IPS-18c (cell line): ENCODE data around the gene CYP1A2.

ENCODE experiments used
- H3K4me3 ChIP-seq: 2 replicates; pipeline ENCODE4 v1.7.0; 2013; ENCODE audit warnings: low read depth, mild to moderate bottlenecking, low read length, moderate library complexity; ENCODE audit not compliant: insufficient read depth
- H3K9me3 ChIP-seq: one replicate; pipeline ENCODE4 v1.6.1; 2013; ENCODE audit warnings: mild to moderate bottlenecking, low read length, moderate library complexity; ENCODE audit not compliant: control insufficient read depth, insufficient read depth

CYP1A2 gene

DNA sequence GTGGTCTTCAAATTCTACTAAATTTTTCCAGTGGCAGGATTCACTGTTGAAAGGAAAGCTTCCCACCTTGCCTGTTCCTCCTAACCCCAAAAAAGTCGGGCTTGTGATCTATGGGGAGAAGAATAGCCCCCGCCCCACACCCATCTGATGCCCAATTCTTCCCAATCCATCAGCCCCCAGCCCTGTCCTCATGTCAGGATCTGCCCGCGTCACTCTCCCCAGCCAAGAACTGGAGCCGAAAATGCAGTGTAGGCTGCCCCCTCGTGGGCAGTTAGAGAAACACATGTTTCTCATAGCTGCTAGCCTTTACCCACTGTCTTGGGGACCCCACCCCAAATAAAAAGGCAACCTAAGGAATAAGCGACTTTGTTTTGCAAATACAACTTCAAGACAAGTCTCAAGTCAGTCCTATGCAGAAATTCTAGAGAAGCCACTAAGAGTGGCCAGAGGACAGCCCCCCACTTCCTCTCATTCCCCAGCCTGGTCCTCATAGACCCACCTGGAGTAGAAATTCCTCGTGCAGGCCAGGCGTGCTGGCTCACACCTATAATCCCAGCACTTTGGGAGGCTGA is 20.2 kb downstream of the CYP1A2 start:
- no peaks in the 10 kb centered on the region for H3K9me3 ChIP-seq
- no peak overlapping the region for H3K4me3 ChIP-seq

DNA sequence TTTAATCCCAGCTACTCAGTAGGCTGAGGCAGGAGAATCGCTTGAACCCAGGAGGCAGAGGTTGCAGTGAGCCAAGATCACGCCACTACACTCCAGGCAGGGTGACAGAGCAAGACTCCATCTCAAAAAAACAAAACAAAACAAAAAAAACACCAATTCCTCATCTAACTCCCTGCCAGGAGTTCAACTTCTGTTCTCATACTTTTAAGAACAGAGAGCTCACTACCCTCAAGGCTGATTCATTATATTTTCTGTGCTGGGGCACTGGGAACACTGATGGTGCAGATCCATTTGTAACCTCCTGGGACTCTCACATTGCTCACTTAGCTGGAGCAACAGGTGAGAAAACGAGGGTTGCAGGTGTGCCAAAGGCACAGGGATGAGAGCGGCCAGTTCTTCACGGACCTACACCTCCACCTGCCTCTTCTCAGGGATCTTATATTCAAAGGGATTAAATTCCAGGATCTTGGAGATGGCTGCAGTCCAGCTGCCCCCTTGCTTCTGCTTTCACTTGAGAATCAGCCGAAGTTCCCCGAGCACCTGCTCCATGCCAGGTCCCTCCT is 20.9 kb downstream of the CYP1A2 start:
- H3K4me3 ChIP-seq, result no peak overlapping the region
- no peaks in the 10 kb centered on the region for H3K9me3 ChIP-seq

DNA sequence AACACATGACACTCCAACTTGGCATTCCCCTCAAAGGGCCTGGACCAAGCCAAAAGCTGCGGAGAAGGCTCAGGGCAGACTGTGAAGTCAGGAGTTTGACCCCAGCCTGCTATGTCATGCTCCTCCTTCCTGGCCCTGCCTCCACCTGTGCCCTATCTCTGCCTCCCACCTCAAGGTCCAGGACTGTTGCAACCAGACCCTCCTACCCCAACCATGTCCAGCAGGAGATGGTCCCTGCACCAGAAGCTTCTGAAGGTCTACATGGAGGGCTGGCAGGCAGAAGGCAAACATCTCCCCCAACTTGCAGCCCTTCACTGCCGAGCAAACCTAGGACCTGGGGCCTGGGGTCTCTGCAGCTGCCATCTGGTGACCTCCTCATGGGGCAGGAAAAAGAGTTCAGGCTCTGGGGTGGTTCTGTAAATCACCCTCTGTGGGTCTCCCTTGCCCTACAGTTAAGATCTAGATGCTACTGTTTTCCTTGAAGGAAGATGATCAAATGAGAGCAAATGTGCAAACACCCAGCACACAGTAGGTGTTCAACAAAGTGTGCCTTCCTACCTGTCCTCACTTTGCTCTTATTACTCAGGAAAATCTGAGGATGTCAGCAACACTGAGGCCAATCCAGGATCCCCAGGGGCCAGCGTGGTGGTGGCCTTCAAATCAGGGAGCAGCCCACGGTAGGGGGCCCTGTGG is 21.7 kb downstream of the CYP1A2 start:
- H3K4me3 ChIP-seq, result no peak overlapping the region
- no peaks in the 10 kb centered on the region for H3K9me3 ChIP-seq

DNA sequence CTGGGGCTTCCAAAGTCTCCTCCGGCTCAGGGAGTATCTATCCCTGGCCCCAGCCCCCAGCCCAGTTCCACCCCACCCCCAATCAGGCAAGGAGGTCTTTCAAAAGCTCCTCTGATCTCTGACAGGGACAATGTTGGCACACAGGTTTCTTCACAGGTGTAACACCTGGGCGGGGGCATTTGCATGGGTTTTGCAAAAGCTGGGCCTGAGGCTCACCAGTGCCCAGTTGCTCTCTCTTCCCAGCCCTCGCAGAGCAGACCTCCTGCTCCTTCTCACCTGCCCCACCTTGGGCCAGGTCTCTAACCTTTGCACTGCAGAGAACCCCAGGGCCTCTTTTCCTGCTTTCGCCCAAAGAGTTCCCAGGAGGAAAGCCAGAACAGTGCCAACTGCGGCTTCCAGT is 24.7 kb downstream of the CYP1A2 start:
- no peak overlapping the region for H3K4me3 ChIP-seq

DNA sequence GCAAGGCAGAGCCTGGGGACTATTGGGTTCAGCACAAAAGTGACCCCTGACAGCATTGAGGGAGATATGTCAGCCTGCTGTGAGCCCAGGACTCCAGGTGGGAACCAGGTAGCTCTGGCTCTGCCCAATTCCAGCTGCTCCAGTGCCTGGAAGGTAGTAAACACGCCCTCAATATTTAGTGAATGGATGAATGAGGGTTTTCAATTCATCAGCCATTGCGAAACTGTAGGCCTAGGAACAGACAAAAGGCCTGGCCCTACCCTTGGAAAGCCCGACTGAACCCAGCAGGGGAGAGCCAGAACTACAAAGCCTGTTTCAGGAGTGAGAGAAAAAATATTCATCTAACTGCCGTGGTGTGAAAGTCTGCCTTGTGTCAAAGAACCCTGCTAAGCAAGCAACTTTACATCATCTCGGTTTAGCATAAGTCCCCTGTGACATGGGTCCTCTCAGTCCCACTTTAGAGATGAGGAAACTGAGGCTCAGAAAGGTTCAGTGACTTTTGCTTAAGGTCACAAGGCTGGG is 25.1 kb downstream of the CYP1A2 start:
- Histone ChIP-seq H3K4me3 (no peak overlapping the region), H3K9me3 (no peaks in the 10 kb centered on the region)

More for the DNA sequence above, 24.7 kb downstream of the CYP1A2 start:
- no peaks in the 10 kb centered on the region for H3K9me3 ChIP-seq

DNA sequence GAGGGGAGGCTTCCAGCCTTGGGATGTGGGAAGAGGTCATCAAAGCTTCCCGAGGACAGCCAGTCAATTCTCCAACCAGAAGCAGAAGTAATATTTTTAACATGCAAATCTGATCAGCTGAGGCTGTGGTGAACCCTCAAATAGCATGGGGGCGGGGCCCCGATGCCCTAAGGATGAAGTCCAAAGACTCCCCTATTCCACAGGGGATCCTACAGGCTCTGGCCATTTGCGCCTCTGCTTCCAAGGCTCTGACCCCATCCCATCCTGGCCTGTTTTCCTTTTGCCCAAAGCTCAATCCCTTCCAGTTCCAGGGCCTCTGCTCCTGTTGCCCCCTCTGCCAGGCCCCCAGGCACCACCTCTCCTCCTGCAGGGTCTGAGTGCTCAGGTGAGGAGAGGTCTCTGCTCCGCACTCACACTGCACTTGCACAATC is 26.5 kb downstream of the CYP1A2 start:
- Histone ChIP-seq H3K9me3 (no peaks in the 10 kb centered on the region), H3K4me3 (no peak overlapping the region)

DNA sequence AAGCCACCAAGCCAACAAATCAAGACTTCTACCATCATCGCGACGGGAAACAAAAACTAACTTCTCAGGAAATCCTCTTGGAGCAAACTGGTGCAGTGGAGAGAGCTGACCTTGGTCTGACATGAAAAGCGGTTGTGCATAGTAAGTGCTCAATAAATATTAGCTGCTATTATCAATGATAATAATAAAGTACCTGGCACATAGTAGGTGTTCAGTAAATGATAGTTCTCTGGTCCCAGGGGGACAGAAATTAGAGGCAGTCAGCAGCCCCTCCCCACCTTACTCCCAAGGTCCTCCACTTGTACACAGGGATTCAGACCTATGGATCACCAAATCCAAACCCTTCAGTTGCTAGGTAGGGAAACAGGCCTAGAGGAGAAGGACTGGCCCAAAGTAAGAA is 27.2 kb downstream of the CYP1A2 start:
- H3K9me3 ChIP-seq, result no peaks in the 10 kb centered on the region

DNA sequence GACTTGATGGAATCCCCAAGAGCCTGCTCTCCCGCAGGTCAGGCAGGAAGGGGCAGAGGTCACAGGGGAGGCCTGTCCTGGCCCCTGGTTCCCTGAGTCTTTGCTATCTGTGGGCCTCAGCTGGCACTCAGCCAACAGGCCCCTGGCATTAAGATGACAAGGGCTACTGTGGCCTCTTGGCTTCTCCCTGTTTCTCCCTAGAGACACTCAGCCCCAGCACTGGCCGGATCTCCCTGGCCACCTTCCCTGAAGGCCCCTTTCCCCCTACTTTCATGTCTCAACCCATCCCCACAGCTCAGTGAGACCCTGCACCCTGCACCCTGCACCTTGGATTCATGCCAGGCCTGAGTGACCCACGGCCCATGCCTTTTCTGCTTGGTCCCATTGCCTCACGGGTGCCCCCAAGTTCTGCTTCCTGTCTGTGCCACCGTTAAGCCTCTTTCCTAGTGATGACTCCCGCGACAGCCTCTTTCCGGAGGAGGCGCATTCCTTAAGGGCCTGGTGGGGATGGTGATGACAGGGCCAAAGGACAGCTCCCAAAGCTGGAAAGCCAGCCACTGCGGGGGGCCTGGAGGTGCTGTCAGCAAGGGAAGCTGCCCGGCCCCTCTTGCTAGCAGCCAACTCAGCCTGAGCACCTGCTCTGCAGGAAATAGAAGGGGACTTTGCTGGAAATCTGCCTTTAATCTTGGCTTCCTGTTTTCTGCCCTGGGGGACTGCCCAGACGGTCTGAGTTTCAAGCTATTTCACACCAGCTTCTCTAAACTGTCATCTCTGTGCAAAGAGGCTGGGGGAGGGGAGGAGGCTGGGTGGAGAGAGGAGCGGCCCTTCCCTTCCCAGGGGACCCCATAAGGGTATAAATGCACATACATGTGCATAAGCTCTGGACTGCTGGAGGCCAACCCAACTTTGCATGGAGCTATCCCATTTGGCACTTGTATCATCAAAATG is 28.4 kb downstream of the CYP1A2 start:
- Histone ChIP-seq H3K4me3 (no peak overlapping the region), H3K9me3 (no peaks in the 10 kb centered on the region)

More for the DNA sequence above, 27.2 kb downstream of the CYP1A2 start:
- H3K4me3 ChIP-seq, result no peak overlapping the region

DNA sequence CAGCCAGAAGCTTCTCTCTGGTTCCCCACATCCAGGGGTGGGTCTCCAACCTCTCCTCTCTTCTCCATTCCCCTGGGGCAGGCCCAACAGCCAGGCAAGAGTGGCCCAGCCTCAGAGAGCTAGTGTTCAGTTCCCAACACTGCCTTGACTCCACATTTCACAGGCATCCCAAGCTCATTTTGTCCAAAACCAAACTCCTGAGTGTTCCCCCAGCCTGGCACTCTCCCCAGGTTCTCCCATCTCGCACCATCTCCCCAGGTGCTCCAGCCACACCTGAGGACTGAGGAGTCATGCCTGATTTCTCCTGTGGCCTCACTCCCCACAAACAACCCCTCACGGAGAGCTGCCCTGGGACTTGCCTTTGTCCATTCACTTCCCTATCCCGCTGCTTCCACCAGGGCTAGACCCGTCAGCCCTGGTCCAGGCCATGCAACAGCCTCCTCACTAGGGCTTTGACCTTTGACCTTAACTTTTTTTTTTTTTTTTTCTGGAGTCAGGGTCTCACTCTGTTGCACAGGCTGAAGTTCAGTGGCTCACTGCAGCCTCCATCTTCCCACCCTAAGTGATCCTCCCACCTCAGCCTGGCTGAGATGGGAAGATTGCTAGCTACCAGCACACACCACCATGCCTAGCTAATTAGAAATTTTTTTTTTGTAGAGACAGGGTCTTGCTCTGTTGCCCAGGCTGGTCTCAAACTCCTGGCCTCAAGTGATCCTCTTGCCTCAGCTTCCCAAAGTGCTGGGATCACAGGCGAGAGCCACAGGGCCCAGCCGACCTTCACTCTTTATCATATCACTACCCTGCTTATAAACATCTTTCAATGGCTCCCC is 29.3 kb downstream of the CYP1A2 start:
- Histone ChIP-seq H3K9me3 (no peaks in the 10 kb centered on the region), H3K4me3 (no peak overlapping the region)

DNA sequence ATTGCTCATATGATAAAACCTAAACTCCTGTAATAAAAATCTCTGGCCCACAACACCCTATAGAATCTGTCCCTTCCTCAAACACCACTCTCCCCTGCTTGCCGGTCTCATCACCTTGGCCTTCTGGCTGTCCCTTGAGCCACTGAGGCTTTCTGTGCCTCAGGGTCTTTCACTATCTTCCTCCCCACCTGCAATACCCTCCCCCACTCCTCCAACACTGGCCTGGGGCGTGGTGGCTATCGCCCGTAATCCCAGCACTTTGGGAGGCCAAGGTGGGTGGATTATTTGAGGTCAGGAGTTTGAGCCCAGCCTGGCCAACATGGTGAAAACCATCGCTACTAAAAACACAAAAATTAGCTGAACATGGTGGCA is 29.9 kb downstream of the CYP1A2 start:
- H3K9me3 ChIP-seq, result no peaks in the 10 kb centered on the region
- H3K4me3 ChIP-seq, result no peak overlapping the region

DNA sequence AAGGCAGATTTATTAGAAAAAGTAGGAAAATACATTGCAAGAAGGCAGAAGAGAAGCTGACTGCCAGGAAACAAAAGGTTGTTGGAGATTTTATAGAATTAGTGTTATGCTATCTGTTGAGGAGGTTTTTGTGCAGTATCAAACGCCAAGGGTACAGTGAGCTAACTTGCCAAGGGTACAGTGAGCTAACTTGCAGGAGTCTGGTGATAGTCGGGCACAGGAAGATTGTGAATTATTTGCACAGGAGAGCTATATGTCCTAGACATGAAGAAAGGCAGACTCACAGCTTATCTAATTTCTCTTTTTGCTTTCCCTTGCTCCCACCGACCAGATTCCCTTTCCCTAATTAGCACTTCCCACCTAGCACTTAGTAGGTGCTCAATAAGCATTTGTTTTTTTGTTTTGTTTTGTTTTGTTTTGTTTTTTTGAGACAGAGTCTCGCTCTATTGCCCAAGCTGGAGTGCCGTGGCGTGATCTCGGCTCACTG is 30.6 kb downstream of the CYP1A2 start:
- Histone ChIP-seq H3K4me3 (no peak overlapping the region), H3K9me3 (no peaks in the 10 kb centered on the region)

DNA sequence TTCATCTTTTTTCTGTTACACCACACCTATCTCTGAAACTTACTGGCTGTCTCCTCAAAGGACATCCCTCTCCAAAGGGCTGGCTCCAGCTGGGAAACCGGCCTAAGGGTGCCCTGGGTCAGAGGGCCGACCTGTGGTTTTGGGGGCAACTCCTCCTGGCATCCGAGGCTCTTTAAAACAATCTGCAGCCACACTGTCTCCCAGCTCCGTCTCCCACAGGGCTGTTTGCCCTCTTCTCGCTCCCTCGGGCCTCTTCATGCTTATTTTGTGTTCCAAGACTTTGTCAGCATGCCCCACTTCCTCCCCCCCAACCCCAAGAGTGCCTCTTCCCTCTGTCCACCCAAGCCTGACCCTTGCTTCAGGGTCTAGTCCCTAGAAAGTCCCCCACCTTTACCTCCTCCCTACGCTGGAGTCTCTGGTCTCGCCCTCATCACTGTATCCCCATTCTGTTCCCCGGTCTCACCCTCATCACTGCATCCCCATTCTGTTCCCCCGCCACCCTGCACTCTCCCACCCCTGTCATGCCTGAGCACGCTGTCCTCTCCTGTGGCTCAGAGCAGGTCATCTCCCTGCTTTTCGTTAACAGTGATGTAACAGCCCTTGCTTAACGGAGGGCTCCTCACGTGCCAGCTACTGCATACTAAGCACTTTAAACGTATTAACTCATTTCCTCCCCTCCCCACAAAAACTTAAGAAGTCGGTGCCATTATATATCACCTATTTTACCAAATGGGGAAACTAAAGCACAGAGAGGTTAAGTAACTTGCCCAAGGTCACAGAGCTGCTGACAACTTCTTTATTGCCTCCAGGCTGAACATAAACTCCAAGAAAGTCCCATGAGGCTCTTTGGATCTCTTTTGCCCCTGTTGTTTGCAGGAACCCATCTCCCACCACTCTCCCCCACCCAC is 32.1 kb downstream of the CYP1A2 start:
- no peaks in the 10 kb centered on the region for H3K9me3 ChIP-seq
- H3K4me3 ChIP-seq, result peak overlapping the region; percentile 28; the same call in 1 of the 2 replicates

DNA sequence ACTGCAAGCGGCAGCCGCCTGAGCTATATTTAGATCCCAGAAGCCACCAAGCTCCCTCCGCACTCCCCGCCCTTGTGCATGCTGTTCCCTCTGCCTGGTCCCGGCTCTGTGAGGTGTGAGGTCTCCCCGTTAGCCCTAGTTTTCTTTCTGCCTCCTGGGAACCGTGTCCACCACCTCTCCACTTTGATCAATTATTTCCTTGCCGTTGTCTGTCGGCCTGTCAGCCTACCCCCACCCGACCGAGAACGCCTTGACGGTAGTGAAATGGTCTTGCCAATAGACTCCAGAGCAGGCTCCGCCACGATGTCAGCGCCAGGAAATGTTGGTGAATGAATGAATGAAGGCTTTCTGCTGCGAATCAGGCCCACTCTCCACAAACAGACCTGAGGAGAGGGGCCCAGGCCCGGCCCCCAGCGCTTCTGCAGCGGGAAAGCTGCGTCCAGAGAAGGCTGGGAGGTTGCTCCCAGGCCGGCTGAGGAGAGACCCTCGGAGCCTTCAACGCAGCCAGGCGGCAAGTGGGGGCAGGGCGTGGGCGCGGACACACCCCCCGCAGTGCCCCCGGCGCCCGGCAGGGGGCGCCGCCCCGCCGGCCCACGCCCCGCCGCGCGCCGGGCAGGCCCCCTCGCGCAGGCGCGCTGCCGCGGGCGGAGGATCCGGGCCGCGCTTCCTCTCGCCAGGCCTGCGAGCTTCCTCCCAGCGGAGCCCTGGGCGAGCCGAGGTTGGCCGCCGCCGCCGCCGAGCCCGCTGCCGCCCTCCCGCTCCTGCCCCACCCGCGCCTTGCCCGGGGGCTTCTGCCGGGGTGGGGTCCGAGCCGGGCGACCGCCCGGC is 33.0 kb downstream of the CYP1A2 start, which contains the start of gene CSK:
CSK (plus strand) TSS at position 650 of the 828 bp plus-strand sequence. CDS start 16,218 bp downstream, outside the sequence.
- peak within 1 kb of the TSS; percentile 77 for H3K4me3 ChIP-seq
- H3K9me3 ChIP-seq, result no peaks in the 10 kb centered on the region

DNA sequence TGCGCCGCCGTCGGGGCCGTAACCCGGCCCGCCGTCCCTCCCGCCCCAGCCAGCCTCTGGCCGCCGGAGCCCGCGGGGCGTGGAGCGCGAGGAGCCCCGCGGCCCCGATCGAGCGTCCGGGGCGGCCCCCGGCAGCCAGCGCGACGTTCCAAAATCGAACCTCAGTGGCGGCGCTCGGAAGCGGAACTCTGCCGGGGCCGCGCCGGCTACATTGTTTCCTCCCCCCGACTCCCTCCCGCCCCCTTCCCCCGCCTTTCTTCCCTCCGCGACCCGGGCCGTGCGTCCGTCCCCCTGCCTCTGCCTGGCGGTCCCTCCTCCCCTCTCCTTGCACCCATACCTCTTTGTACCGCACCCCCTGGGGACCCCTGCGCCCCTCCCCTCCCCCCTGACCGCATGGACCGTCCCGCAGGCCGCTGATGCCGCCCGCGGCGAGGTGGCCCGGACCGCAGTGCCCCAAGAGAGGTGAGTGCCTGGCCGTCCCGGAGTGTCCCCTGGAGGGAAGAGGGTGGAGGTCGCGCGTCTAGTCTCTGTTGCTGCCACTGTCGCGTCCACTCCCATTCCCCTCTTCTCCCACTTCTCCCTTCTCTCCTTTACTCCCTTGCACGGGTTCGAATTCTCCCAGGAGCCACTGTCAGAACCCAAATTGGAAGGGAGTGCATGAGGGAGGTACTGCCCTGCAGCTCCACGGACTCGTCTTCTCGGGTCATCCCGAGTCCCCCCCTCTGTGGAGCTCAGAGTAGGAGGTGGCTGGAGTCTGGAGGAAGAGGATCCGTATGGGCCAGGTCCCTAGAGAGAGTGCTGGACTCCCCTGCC is 33.8 kb downstream of the CYP1A2 start:
- H3K9me3 ChIP-seq, result no peaks in the 10 kb centered on the region
- H3K4me3 ChIP-seq, result peak overlapping the region; percentile 77
